DMS114 treated with DMSO at 0.1 percent for 48 hours (cell line): Measurements from ENCODE around the gene DUSP16.
"Not testable (repeated sequence)": the region's sequence is repeated elsewhere in the genome, so short reads cannot be mapped to it uniquely, and the experiment has no call there.

Experiments used
- DNase-seq: peaks from one replicate; lab custom pipeline; 2025; ENCODE audit not compliant: unreplicated experiment; lab: John Stamatoyannopoulos, UW

DUSP16 gene

GRCh38 chr12:12585115-12585863, 22.6 kb upstream of the DUSP16 start:
- DNase-seq, result no peak

GRCh38 chr12:12583510-12584178, 21.0 kb upstream of the DUSP16 start:
- no peak for DNase-seq

- DNase-seq, result no peak
These were observed 20.2 kb upstream of the DUSP16 start for GRCh38 chr12:12582895-12583303.

- no peak for DNase-seq
These were observed 19.7 kb upstream of the DUSP16 start for GRCh38 chr12:12582193-12582881.

- DNase-seq, result not testable (repeated sequence)
These were observed 18.1 kb upstream of the DUSP16 start for GRCh38 chr12:12580716-12581115.

GRCh38 chr12:12577786-12578185, 15.1 kb upstream of the DUSP16 start:
- no peak for DNase-seq

- no peak for DNase-seq
These were observed 10.0 kb upstream of the DUSP16 start for GRCh38 chr12:12572659-12573058.

- not testable (repeated sequence) for DNase-seq
These were observed 3.3 kb upstream of the DUSP16 start for GRCh38 chr12:12565971-12566370.

- DNase-seq, result no peak
These were observed 2.2 kb upstream of the DUSP16 start for GRCh38 chr12:12564911-12565310.

GRCh38 chr12:12563290-12563928, 746 bp upstream of the DUSP16 start:
- no peak for DNase-seq

- DNase-seq, result no peak
These were observed 613 bp downstream of the DUSP16 start for GRCh38 chr12:12562016-12562483.

GRCh38 chr12:12561371-12562015, 1.2 kb downstream of the DUSP16 start:
- no peak for DNase-seq

- peak; percentile 57 for DNase-seq
These were observed 1.9 kb downstream of the DUSP16 start for GRCh38 chr12:12560587-12561370.

- DNase-seq, result no peak
These were observed 2.9 kb downstream of the DUSP16 start for GRCh38 chr12:12559719-12560296.

- no peak for DNase-seq
These were observed 4.4 kb downstream of the DUSP16 start for GRCh38 chr12:12558291-12558690.

GRCh38 chr12:12557733-12558132, 4.9 kb downstream of the DUSP16 start:
- no peak for DNase-seq

GRCh38 chr12:12555656-12556055, 7.0 kb downstream of the DUSP16 start:
- no peak for DNase-seq

- DNase-seq, result no peak
These were observed 9.4 kb downstream of the DUSP16 start for GRCh38 chr12:12553208-12553785.

- no peak for DNase-seq
These were observed 11.5 kb downstream of the DUSP16 start for GRCh38 chr12:12551115-12551514.
